ENCODE results near the gene FAM3C. TPM values are rescaled to one million over a fixed set of nuclear protein-coding genes. Genes with fewer than 3 reads are reported as not detected.

Gene FAM3C
- total RNA-seq, 2 donors from 2014 or later: 45.9 to 69.8 TPM

GRCh38 chr7:121343302-121343701, 52.8 kb downstream of the FAM3C start:
- no peaks in the 10 kb centered on the region for H3K9me3 ChIP-seq
- H3K27me3 ChIP-seq: no peaks in the 10 kb centered on the region
- DNase-seq (ENCODE audit: low spot score): no peak
- TF ChIP-seq CTCF (IDR thresholded peaks at IDR 0.05): no peak
- no peaks in the 10 kb centered on the region for H3K4me1 ChIP-seq
- H3K27ac ChIP-seq: no peak overlapping the region
- no peak overlapping the region for H3K4me3 ChIP-seq
- H3K36me3 ChIP-seq: peaks cover 4% of the 10 kb centered on the region

GRCh38 chr7:121342631-121343030, 53.5 kb downstream of the FAM3C start:
- Histone ChIP-seq H3K9me3 (no peaks in the 10 kb centered on the region), H3K27ac (no peak overlapping the region), H3K36me3 (peaks cover 4% of the 10 kb centered on the region), H3K4me1 (no peaks in the 10 kb centered on the region), H3K27me3 (no peaks in the 10 kb centered on the region), H3K4me3 (no peak overlapping the region)
- DNase-seq (ENCODE audit: low spot score): no peak
- TF ChIP-seq CTCF (IDR thresholded peaks at IDR 0.05): no peak

DNA sequence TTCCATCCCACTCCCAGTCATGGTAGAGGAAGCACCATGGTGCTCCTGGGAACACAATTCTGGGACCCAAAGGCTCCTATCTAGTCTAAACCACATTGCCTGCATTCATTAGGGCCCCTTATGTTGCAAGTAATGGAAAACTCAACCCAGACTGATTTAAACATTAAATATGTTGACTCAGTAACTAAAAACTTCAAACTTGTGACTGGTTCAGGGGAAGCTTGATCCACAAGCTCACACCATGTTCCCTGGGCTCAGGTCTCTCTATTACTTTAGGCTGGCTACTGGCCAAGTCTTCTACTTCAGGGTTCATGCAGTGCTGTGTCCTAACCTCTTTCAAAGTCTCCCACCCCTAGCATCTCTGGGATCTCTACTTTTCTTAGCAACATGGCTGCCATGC, 54.2 kb downstream of the FAM3C start:
- no peaks in the 10 kb centered on the region for H3K4me1 ChIP-seq
- no peak overlapping the region for H3K27ac ChIP-seq
- H3K36me3 ChIP-seq: peaks cover 1% of the 10 kb centered on the region
- H3K27me3 ChIP-seq: no peaks in the 10 kb centered on the region
- no peak for TF ChIP-seq CTCF (IDR thresholded peaks at IDR 0.05)
- H3K9me3 ChIP-seq: no peaks in the 10 kb centered on the region
- H3K4me3 ChIP-seq: no peak overlapping the region
- DNase-seq (ENCODE audit: low spot score): no peak

GRCh38 chr7:121339082-121339481, 57.0 kb downstream of the FAM3C start:
- Histone ChIP-seq H3K4me3 (no peak overlapping the region), H3K27me3 (no peaks in the 10 kb centered on the region), H3K9me3 (no peaks in the 10 kb centered on the region), H3K36me3 (no peaks in the 10 kb centered on the region), H3K4me1 (no peaks in the 10 kb centered on the region), H3K27ac (no peak overlapping the region)
- TF ChIP-seq CTCF (IDR thresholded peaks at IDR 0.05): no peak
- DNase-seq (ENCODE audit: low spot score): no peak

- H3K4me1 ChIP-seq: no peaks in the 10 kb centered on the region
- no peaks in the 10 kb centered on the region for H3K9me3 ChIP-seq
- no peak overlapping the region for H3K27ac ChIP-seq
- H3K4me3 ChIP-seq: no peak overlapping the region
- no peaks in the 10 kb centered on the region for H3K36me3 ChIP-seq
- H3K27me3 ChIP-seq: peaks cover 0 to 5% of the 10 kb centered on the region in 2 donors
- no peak for DNase-seq (ENCODE audit: low spot score)
- no peak for TF ChIP-seq CTCF (IDR thresholded peaks at IDR 0.05)
These were observed 58.7 kb downstream of the FAM3C start for GRCh38 chr7:121337398-121337797.

DNA sequence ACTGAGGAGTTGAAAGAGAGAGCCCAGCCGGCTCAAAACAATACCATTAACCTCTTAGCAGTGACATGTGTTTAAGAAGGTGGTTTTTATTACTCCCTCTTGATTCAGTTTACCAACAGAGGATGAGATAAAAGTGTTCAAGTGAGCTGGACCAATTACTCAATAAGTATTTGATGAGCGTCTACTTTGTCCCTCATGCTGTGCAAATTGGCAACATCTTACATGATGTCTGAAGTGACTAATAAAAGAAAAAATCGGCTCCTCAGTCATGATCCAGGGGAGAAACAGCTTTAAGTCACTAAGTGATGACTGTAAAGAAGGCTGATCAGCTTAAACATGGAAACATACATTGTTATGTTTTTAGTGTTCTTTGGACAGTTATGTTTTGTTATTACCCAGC, 59.5 kb downstream of the FAM3C start:
- H3K4me3 ChIP-seq: no peak overlapping the region
- no peaks in the 10 kb centered on the region for H3K9me3 ChIP-seq
- no peaks in the 10 kb centered on the region for H3K4me1 ChIP-seq
- no peak for DNase-seq (ENCODE audit: low spot score)
- no peaks in the 10 kb centered on the region for H3K36me3 ChIP-seq
- peaks cover 5% of the 10 kb centered on the region in 2 donors for H3K27me3 ChIP-seq
- no peak overlapping the region for H3K27ac ChIP-seq
- no peak for TF ChIP-seq CTCF (IDR thresholded peaks at IDR 0.05)

All from right atrium auricular region (tissue), 2 donors.